Measurements from ENCODE around the gene SFXN2.
"Not testable (repeated sequence)": the region's sequence is repeated elsewhere in the genome, so short reads cannot be mapped to it uniquely, and the experiment has no call there.

Gene SFXN2

DNA sequence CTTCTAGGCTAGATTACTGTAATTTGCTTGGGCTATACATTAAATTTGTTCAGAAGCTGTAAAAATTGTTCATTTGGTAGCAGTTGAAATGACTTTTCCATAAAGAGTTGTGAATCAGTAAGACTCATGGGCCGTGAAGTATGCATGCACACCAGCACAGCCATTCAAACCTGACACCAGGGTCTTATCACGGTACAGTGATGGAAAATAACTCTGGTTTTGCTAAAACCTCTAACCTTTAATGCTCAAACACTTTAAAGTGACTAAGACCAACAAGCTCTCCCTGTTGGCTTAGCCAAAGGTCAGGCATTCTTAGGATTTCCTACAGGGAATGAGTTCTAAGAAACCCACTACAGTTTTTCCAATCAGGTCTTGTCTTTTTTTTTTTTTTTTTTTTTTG, 11.7 kb upstream of the SFXN2 start:
- no peak overlapping the region for H3K4me3 ChIP-seq (ENCODE audit: insufficient read depth, low read depth, low read length)
- no peaks in the 10 kb centered on the region for H3K9me3 ChIP-seq (ENCODE audit: control insufficient read depth, low read length)
- 95 to 96% methylated on average over 2 of the region's 2 CpGs for WGBS, 2 experiments
- no peaks in the 10 kb centered on the region for H3K4me1 ChIP-seq (ENCODE audit: control insufficient read depth, insufficient read depth, low read length)
- no peak overlapping the region for H3K27ac ChIP-seq (ENCODE audit: insufficient read depth, low read depth, low read length, poor library complexity, severe bottlenecking)
- H3K27me3 ChIP-seq (ENCODE audit: control insufficient read depth, insufficient read depth, low read length, poor library complexity, severe bottlenecking), result no peaks in the 10 kb centered on the region
- H3K36me3 ChIP-seq (ENCODE audit: control insufficient read depth, insufficient read depth, low read length), result peaks cover 21% of the 10 kb centered on the region

DNA sequence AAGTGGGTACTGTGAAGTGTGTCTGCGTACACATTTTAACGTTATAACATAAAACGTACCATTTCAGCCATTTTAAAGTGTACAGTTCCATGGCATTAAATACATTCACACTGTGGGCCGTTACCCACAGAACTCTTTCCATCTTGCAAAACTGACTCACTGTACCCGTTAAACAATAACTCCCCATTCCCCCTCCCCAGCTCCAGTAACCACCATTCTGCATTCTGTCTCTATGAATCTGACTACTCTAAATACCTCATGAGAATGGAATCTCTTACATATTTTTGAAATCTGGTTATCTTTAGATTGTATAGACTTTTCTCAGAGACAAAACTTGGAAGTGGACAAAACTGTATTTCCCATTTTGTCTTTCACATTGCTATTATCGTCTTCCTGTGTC, 9.5 kb upstream of the SFXN2 start:
- H3K27me3 ChIP-seq (ENCODE audit: control insufficient read depth, insufficient read depth, low read length, poor library complexity, severe bottlenecking), result no peaks in the 10 kb centered on the region
- no peaks in the 10 kb centered on the region for H3K4me1 ChIP-seq (ENCODE audit: control insufficient read depth, insufficient read depth, low read length)
- no peaks in the 10 kb centered on the region for H3K9me3 ChIP-seq (ENCODE audit: control insufficient read depth, low read length)
- WGBS, 2 experiments, result 94 to 98% methylated on average over 6 of the region's 6 CpGs
- no peak overlapping the region for H3K27ac ChIP-seq (ENCODE audit: insufficient read depth, low read depth, low read length, poor library complexity, severe bottlenecking)
- no peak overlapping the region for H3K4me3 ChIP-seq (ENCODE audit: insufficient read depth, low read depth, low read length)
- peaks cover 9% of the 10 kb centered on the region for H3K36me3 ChIP-seq (ENCODE audit: control insufficient read depth, insufficient read depth, low read length)

DNA sequence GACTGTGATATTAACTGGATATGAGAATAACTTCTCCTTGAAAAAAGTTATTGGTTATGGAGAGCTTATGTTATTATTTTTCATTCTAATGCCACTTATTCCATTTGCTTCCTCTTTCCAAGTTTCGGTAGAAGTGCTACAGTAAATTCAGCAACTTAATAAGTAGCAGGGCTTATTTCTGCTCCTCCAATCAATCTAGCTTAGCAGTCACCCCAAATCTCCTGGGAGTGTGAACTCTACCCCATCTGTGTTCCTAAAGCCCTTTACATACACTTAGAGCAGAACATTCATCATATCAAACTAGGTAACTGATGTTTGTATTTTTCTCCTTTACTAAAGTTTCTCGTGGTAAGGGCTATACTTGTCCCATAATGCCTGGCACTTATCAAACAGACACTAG, 8.9 kb upstream of the SFXN2 start:
- peaks cover under 1% of the 10 kb centered on the region for H3K4me1 ChIP-seq (ENCODE audit: control insufficient read depth, insufficient read depth, low read length)
- no peak overlapping the region for H3K27ac ChIP-seq (ENCODE audit: insufficient read depth, low read depth, low read length, poor library complexity, severe bottlenecking)
- H3K4me3 ChIP-seq (ENCODE audit: insufficient read depth, low read depth, low read length), result no peak overlapping the region
- peaks cover 9% of the 10 kb centered on the region for H3K36me3 ChIP-seq (ENCODE audit: control insufficient read depth, insufficient read depth, low read length)
- H3K27me3 ChIP-seq (ENCODE audit: control insufficient read depth, insufficient read depth, low read length, poor library complexity, severe bottlenecking), result no peaks in the 10 kb centered on the region
- H3K9me3 ChIP-seq (ENCODE audit: control insufficient read depth, low read length), result no peaks in the 10 kb centered on the region
- 89 to 100% methylated on average over 1 to 2 of the region's 2 CpGs for WGBS, 2 experiments

DNA sequence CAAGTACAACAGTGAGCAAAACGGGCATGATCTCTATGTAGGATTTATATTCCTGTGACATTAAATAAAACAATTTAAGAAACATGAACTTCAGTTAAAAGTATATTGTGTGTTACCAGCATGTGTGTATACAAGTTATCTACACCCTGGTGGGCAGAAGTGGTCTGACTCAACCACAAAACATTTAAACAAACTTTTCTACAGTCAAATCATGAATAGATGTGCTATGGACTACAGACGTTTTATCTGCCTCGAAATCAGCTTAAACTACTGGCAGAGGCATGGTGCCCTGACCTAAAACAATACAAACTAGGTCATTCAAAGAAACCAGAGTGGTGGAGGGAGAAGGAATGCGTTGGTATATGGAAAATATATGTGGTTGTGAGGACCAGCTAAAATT, 3.8 kb upstream of the SFXN2 start:
- Histone ChIP-seq H3K4me3 (ENCODE audit: insufficient read depth, low read depth, low read length) (no peak overlapping the region), H3K27me3 (ENCODE audit: control insufficient read depth, insufficient read depth, low read length, poor library complexity, severe bottlenecking) (no peaks in the 10 kb centered on the region), H3K27ac (ENCODE audit: insufficient read depth, low read depth, low read length, poor library complexity, severe bottlenecking) (no peak overlapping the region), H3K4me1 (ENCODE audit: control insufficient read depth, insufficient read depth, low read length) (peaks cover 15% of the 10 kb centered on the region), H3K9me3 (ENCODE audit: control insufficient read depth, low read length) (no peaks in the 10 kb centered on the region), H3K36me3 (ENCODE audit: control insufficient read depth, insufficient read depth, low read length) (no peaks in the 10 kb centered on the region)
- WGBS, 2 experiments, result 80 to 81% methylated on average over 3 of the region's 4 CpGs

DNA sequence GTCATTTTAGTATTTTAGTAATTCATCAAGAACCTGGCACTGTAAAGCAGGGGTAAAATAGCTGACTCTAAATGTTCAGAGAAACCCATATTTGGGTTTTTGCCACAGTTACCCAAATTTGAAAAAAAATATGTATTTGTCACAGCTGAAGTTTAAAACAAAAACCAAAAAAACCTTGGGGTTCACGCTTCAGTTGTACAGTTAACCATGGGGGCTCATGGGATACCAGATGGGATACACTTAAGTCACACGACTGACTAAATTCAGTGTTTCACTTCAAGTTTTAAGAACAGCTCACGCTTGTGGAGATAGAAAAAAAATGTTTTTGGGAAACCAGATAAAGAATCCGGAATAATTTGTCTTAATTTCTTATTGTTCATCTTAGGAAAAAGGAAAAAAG, 2.3 kb upstream of the SFXN2 start:
- no peaks in the 10 kb centered on the region for H3K36me3 ChIP-seq (ENCODE audit: control insufficient read depth, insufficient read depth, low read length)
- no peak overlapping the region for H3K4me3 ChIP-seq (ENCODE audit: insufficient read depth, low read depth, low read length)
- no peak overlapping the region for H3K27ac ChIP-seq (ENCODE audit: insufficient read depth, low read depth, low read length, poor library complexity, severe bottlenecking)
- 95 to 97% methylated on average over 4 of the region's 4 CpGs for WGBS, 2 experiments
- H3K27me3 ChIP-seq (ENCODE audit: control insufficient read depth, insufficient read depth, low read length, poor library complexity, severe bottlenecking), result no peaks in the 10 kb centered on the region
- H3K4me1 ChIP-seq (ENCODE audit: control insufficient read depth, insufficient read depth, low read length), result peaks cover 16% of the 10 kb centered on the region
- H3K9me3 ChIP-seq (ENCODE audit: control insufficient read depth, low read length), result no peaks in the 10 kb centered on the region

DNA sequence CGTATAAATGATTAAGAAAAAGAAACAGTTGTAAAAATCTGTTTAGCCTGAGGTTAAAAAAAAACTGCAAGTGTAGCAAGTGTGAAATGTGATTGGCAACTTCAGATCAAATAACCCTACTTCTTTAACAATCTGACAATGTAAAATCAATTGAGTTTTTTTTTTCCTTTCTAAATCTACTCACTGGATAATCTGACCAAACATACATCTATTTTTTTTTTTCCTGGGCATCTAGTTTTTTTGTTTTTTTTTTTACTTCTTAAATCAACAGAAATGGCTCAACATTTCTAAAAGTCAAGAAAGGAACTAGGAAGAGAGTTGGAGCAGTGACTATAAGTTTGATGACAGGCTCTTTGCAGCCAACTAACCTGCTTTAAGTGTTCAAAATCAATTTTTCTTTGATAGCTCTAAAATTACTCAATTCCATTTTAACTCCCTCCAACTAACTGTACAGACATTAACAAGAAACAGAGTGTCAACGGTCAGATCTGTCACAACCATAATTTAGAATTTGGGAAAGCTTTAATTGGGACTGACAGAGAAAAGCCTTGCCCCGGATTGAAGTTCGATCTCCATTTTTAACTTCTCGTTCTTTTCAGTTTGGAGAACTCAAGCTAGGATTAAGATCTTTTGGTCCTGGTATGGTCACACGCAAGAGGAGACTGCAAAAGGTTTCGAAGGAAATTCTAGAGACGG, 1.4 kb upstream of the SFXN2 start:
- H3K4me1 ChIP-seq (ENCODE audit: control insufficient read depth, insufficient read depth, low read length), result peaks cover 23% of the 10 kb centered on the region
- no peaks in the 10 kb centered on the region for H3K27me3 ChIP-seq (ENCODE audit: control insufficient read depth, insufficient read depth, low read length, poor library complexity, severe bottlenecking)
- 17 to 18% methylated on average over 8 of the region's 8 CpGs for WGBS, 2 experiments
- no peaks in the 10 kb centered on the region for H3K9me3 ChIP-seq (ENCODE audit: control insufficient read depth, low read length)
- H3K27ac ChIP-seq (ENCODE audit: insufficient read depth, low read depth, low read length, poor library complexity, severe bottlenecking), result peak overlapping the region; percentile 94
- H3K4me3 ChIP-seq (ENCODE audit: insufficient read depth, low read depth, low read length), result peak overlapping the region; percentile 76
- no peaks in the 10 kb centered on the region for H3K36me3 ChIP-seq (ENCODE audit: control insufficient read depth, insufficient read depth, low read length)

DNA sequence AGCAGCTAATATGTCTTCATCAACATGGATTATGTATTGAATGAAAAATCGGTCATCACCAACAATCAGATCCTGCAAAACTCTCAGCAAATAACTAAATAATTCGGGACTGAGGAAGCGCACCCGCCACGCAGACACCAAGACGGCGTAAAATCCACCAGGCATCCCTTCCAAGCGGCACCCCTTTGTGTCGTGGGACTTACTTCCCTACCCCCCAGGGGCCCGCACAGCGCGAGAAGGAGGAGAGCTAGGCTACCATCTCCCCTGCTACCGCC, 960 bp upstream of the SFXN2 start:
- Histone ChIP-seq H3K27ac (ENCODE audit: insufficient read depth, low read depth, low read length, poor library complexity, severe bottlenecking) (peak overlapping the region; percentile 94), H3K4me1 (ENCODE audit: control insufficient read depth, insufficient read depth, low read length) (peaks cover 23% of the 10 kb centered on the region), H3K4me3 (ENCODE audit: insufficient read depth, low read depth, low read length) (peak overlapping the region; percentile 76), H3K36me3 (ENCODE audit: control insufficient read depth, insufficient read depth, low read length) (no peaks in the 10 kb centered on the region), H3K9me3 (ENCODE audit: control insufficient read depth, low read length) (no peaks in the 10 kb centered on the region), H3K27me3 (ENCODE audit: control insufficient read depth, insufficient read depth, low read length, poor library complexity, severe bottlenecking) (no peaks in the 10 kb centered on the region)
- 0% methylated on average over 13 of the region's 13 CpGs for WGBS, 2 experiments

DNA sequence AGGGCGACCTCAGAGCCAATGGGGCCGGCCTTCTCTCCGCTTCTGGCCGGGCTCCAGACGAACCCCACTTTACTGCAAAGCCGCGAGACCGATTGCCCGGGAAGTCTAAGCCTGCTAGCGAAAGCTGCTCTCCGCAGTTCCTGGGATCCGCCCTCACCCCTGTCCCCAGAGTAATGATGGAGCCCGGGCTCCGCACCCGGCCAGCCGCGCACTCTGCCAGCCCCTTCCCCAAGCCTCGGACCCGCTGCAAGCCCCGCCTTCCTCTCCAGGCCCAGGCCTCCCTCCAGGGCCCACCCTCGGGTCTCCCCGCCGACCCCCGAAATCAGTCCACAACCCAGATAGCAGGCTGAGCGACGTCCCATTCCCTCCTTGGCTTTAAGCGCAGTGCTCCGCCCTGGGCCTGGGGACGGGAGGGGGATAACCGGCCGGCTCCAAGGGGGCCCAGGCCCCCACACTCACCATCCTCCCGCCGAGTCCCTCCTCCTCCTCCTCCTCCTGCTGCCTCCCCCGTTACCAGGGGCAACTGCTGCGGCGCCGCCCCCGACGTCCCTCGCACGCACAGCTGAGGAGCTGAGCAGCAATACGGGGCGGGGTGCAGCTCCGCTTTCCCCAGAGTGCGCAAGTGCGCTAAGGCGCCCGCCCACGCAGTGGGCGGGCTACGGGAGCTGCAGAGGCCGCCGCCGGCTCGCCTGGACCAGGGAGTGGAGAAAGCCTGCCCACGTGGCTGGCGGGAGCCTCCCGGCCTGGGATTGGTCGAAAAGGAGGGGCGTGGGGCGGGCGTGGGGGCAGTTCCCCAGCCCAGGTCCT, 419 bp upstream of the SFXN2 start, which contains the start of gene ARL3:
Gene ARL3, minus strand, starts transcription at position 584 of the 807 bp plus-strand sequence. Its CDS starts 122 bp downstream, at position 462.
- Histone ChIP-seq H3K4me1 (ENCODE audit: control insufficient read depth, insufficient read depth, low read length) (peaks cover 23% of the 10 kb centered on the region), H3K27ac (ENCODE audit: insufficient read depth, low read depth, low read length, poor library complexity, severe bottlenecking) (peak within 1 kb of the TSS; percentile 94), H3K4me3 (ENCODE audit: insufficient read depth, low read depth, low read length) (peak within 1 kb of the TSS; percentile 76), H3K9me3 (ENCODE audit: control insufficient read depth, low read length) (no peaks in the 10 kb centered on the region), H3K27me3 (ENCODE audit: control insufficient read depth, insufficient read depth, low read length, poor library complexity, severe bottlenecking) (no peaks in the 10 kb centered on the region), H3K36me3 (ENCODE audit: control insufficient read depth, insufficient read depth, low read length) (no peaks in the 10 kb centered on the region)
- WGBS, 2 experiments, result 0% methylated on average over 62 of the region's 62 CpGs

DNA sequence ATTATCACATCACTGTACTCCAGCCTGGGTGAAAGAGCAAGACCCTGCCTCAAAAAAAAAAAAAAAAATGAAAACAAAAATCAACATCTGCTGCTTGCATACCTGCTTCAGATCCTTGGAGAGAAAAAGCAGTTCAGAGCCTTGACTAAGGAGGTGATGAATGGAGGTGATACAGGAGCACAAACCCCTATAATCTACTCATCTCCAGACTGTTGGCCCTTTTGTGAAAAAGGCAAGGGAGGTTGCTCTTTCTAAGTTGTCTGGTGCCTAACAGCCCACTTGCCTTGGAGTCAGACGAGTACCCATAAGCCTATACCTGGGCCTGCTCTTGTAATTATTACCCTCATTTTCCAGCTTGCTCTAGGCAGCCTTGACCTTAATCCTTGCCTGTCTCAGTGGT, 1.4 kb downstream of the SFXN2 start:
- Histone ChIP-seq H3K9me3 (ENCODE audit: control insufficient read depth, low read length) (no peaks in the 10 kb centered on the region), H3K36me3 (ENCODE audit: control insufficient read depth, insufficient read depth, low read length) (no peaks in the 10 kb centered on the region), H3K4me1 (ENCODE audit: control insufficient read depth, insufficient read depth, low read length) (peaks cover 19% of the 10 kb centered on the region), H3K27me3 (ENCODE audit: control insufficient read depth, insufficient read depth, low read length, poor library complexity, severe bottlenecking) (no peaks in the 10 kb centered on the region), H3K4me3 (ENCODE audit: insufficient read depth, low read depth, low read length) (peak overlapping the region; percentile 8), H3K27ac (ENCODE audit: insufficient read depth, low read depth, low read length, poor library complexity, severe bottlenecking) (no peak overlapping the region)
- 80 to 86% methylated on average over 1 of the region's 1 CpG for WGBS, 2 experiments

DNA sequence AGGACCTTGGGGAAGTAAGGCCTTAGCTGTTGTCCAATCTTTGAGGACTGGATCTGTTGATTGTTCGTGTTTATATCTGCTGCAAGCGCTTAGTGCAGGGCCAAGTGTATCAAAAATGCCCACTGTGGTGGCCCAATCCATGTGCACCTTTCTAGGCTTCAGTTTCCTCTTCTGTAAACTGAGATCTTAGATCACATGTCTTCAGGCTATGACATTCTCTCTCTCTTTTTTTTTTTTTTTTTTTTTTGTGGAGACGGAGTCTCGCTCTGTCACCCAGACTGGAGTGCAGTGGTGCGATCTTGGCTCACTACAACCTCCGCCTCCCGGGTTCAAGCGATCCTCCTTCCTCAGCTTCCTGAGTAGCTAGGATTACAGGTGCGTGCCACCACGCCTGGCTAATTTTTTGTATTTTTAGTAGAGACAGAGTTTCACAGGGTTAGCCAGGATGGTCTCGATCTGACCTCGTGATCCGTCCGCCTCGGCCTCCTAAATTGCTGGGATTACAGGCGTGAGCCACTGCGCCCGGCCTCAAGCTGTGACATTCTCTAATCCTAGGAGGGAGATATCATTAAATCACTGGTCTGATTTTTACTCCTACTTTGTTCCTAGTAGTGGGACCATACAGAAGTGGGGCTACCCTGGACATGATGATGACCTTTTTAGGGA, 2.6 kb downstream of the SFXN2 start:
- not testable (repeated sequence) for H3K9me3 ChIP-seq (ENCODE audit: control insufficient read depth, low read length); H3K27me3 ChIP-seq (ENCODE audit: control insufficient read depth, insufficient read depth, low read length, poor library complexity, severe bottlenecking); H3K27ac ChIP-seq (ENCODE audit: insufficient read depth, low read depth, low read length, poor library complexity, severe bottlenecking); H3K4me3 ChIP-seq (ENCODE audit: insufficient read depth, low read depth, low read length); H3K36me3 ChIP-seq (ENCODE audit: control insufficient read depth, insufficient read depth, low read length)
- 90 to 92% methylated on average over 18 of the region's 18 CpGs for WGBS, 2 experiments
- H3K4me1 ChIP-seq (ENCODE audit: control insufficient read depth, insufficient read depth, low read length), result peaks cover 17% of the 10 kb centered on the region

Measured in ectodermal cell (in vitro differentiated cells).